T-helper 17 cell (primary cell): ENCODE data around the gene APLF. TPM values are rescaled to one million over a fixed set of nuclear protein-coding genes. Genes with fewer than 3 reads are reported as not detected.
A peak's percentile ranks its signal among the peaks of the same experiment; 100 is the strongest.
"Not testable (repeated sequence)": the region's sequence is repeated elsewhere in the genome, so short reads cannot be mapped to it uniquely, and the experiment has no call there.

Experiments
- ATAC-seq: fragments of 150-1000 bp; cut with Tn5 transposase; 2 replicates; pipeline ENCODE4 v1.10.0; 2021; ENCODE audit warnings: mild to moderate bottlenecking, moderate library complexity
- DNase-seq, 3 donors: peaks; one replicate each; pipeline versions ENCODE4 v3.0.0 to v3.0.0-alpha.2; 2020 to 2021
- H3K9me3 ChIP-seq: one replicate; pipeline ENCODE4 v1.7.0; 2013; ENCODE audit warnings: low read length, mild to moderate bottlenecking; ENCODE audit not compliant: control insufficient read depth, poor library complexity, severe bottlenecking
- H3K27ac Mint-ChIP-seq: one replicate; pipeline ENCODE4 v1.8.0; 2022; ENCODE audit warnings: mild to moderate bottlenecking, moderate library complexity, mixed read lengths
- H3K27me3 Mint-ChIP-seq: one replicate; pipeline ENCODE4 v1.8.0; 2022; ENCODE audit warnings: mixed read lengths
- H3K36me3 Mint-ChIP-seq: one replicate; pipeline ENCODE4 v1.8.0; 2022; ENCODE audit warnings: low read depth, mixed read lengths
- H3K4me1 Mint-ChIP-seq: one replicate; pipeline ENCODE4 v1.8.0; 2022; ENCODE audit warnings: mild to moderate bottlenecking, mixed read lengths
- H3K4me3 Mint-ChIP-seq: one replicate; pipeline ENCODE4 v1.8.0; 2022; ENCODE audit warnings: mild to moderate bottlenecking, moderate library complexity, mixed read lengths
- total RNA-seq, 4 donors: library from RNA in 2 of 4; stranded (reverse) in 2 of 4; gene quantifications; one replicate each; pipeline ENCODE4 v1.2.3 and lab custom pipeline; 2022 to 2026

The APLF gene
- total RNA-seq, 2 donors from 2014 or later: 5.3 to 6.4 TPM

GRCh38 chr2:68595493-68595785 lies 128.1 kb downstream of the APLF start:
- H3K4me1 Mint-ChIP-seq, H3K9me3 ChIP-seq, ATAC-seq, DNase-seq, H3K27me3 Mint-ChIP-seq, H3K36me3 Mint-ChIP-seq: not testable (repeated sequence)
- H3K4me3 Mint-ChIP-seq: peak overlapping the region; percentile 63
- peak overlapping the region; percentile 49 for H3K27ac Mint-ChIP-seq

- not testable (repeated sequence) for DNase-seq, H3K27ac Mint-ChIP-seq, H3K4me3 Mint-ChIP-seq, H3K4me1 Mint-ChIP-seq, ATAC-seq, H3K9me3 ChIP-seq, H3K36me3 Mint-ChIP-seq, H3K27me3 Mint-ChIP-seq
Observed at GRCh38 chr2:68600495-68600894, 133.1 kb downstream of the APLF start.

GRCh38 chr2:68603059-68603458 lies 135.7 kb downstream of the APLF start:
- H3K9me3 ChIP-seq: no peaks in the 10 kb centered on the region
- Mint-ChIP-seq H3K27ac (no peak overlapping the region), H3K27me3 (no peaks in the 10 kb centered on the region), H3K36me3 (no peaks in the 10 kb centered on the region), H3K4me3 (no peak overlapping the region), H3K4me1 (peaks cover 3% of the 10 kb centered on the region)
- DNase-seq (no peak), ATAC-seq (no peak)

- no peak overlapping the region for H3K4me3 Mint-ChIP-seq
- DNase-seq (no peak), ATAC-seq (no peak)
- H3K36me3 Mint-ChIP-seq: no peaks in the 10 kb centered on the region
- H3K27ac Mint-ChIP-seq: no peak overlapping the region
- no peaks in the 10 kb centered on the region for H3K9me3 ChIP-seq
- no peaks in the 10 kb centered on the region for H3K27me3 Mint-ChIP-seq
- peaks cover 3% of the 10 kb centered on the region for H3K4me1 Mint-ChIP-seq
Observed at GRCh38 chr2:68604077-68604476, 136.7 kb downstream of the APLF start.

- H3K9me3 ChIP-seq: no peaks in the 10 kb centered on the region
- H3K27me3 Mint-ChIP-seq: no peaks in the 10 kb centered on the region
- no peak overlapping the region for H3K27ac Mint-ChIP-seq
- DNase-seq (no peak), ATAC-seq (no peak)
- H3K36me3 Mint-ChIP-seq: no peaks in the 10 kb centered on the region
- peaks cover 3% of the 10 kb centered on the region for H3K4me1 Mint-ChIP-seq
- H3K4me3 Mint-ChIP-seq: no peak overlapping the region
Observed at GRCh38 chr2:68605939-68606338, 138.6 kb downstream of the APLF start.

- DNase-seq (no peak), ATAC-seq (no peak)
- Mint-ChIP-seq H3K36me3 (no peaks in the 10 kb centered on the region), H3K27me3 (no peaks in the 10 kb centered on the region), H3K4me1 (peaks cover 3% of the 10 kb centered on the region), H3K27ac (no peak overlapping the region), H3K4me3 (no peak overlapping the region)
- no peaks in the 10 kb centered on the region for H3K9me3 ChIP-seq
Observed at GRCh38 chr2:68606759-68607158, 139.4 kb downstream of the APLF start.

- ATAC-seq (no peak), DNase-seq (no peak)
- H3K4me3 Mint-ChIP-seq: no peak overlapping the region
- H3K9me3 ChIP-seq: no peaks in the 10 kb centered on the region
- H3K27ac Mint-ChIP-seq: no peak overlapping the region
- H3K4me1 Mint-ChIP-seq: peaks cover 3% of the 10 kb centered on the region
- H3K36me3 Mint-ChIP-seq: peaks cover 2% of the 10 kb centered on the region
- H3K27me3 Mint-ChIP-seq: no peaks in the 10 kb centered on the region
Observed at GRCh38 chr2:68607837-68608236, 140.5 kb downstream of the APLF start.

- no peak overlapping the region for H3K4me3 Mint-ChIP-seq
Observed at GRCh38 chr2:68612765-68613519, 145.6 kb downstream of the APLF start.

GRCh38 chr2:68620772-68621171 lies 153.4 kb downstream of the APLF start:
- Mint-ChIP-seq H3K4me1 (peaks cover 2% of the 10 kb centered on the region), H3K27me3 (no peaks in the 10 kb centered on the region), H3K36me3 (peaks cover 2% of the 10 kb centered on the region), H3K27ac (no peak overlapping the region), H3K4me3 (no peak overlapping the region)
- H3K9me3 ChIP-seq: no peaks in the 10 kb centered on the region
- DNase-seq (no peak), ATAC-seq (no peak)

More at GRCh38 chr2:68612765-68613519, 145.6 kb downstream of the APLF start:
- Mint-ChIP-seq H3K27me3 (no peaks in the 10 kb centered on the region), H3K4me1 (no peaks in the 10 kb centered on the region), H3K36me3 (peaks cover 2% of the 10 kb centered on the region), H3K27ac (no peak overlapping the region)
- ATAC-seq (no peak), DNase-seq (no peak)
- no peaks in the 10 kb centered on the region for H3K9me3 ChIP-seq

- Mint-ChIP-seq H3K27me3 (no peaks in the 10 kb centered on the region), H3K4me1 (peaks cover 2% of the 10 kb centered on the region), H3K36me3 (peaks cover 2% of the 10 kb centered on the region), H3K4me3 (no peak overlapping the region), H3K27ac (no peak overlapping the region)
- no peaks in the 10 kb centered on the region for H3K9me3 ChIP-seq
- ATAC-seq (no peak), DNase-seq (no peak)
Observed at GRCh38 chr2:68623820-68624219, 156.4 kb downstream of the APLF start.

GRCh38 chr2:68627615-68628014 lies 160.2 kb downstream of the APLF start:
- no peak for DNase-seq
- ATAC-seq: no peak
- H3K9me3 ChIP-seq: no peaks in the 10 kb centered on the region
- Mint-ChIP-seq H3K4me3 (no peak overlapping the region), H3K27me3 (no peaks in the 10 kb centered on the region), H3K27ac (no peak overlapping the region), H3K4me1 (no peaks in the 10 kb centered on the region), H3K36me3 (peaks cover 2% of the 10 kb centered on the region)

Other genes with a start within 250 kb of the APLF start
- 10 to 100 TPM; 60.3 to 83.9 TPM for gene PPP3R1, start 215.1 kb upstream of the APLF start, total RNA-seq
- gene CNRIP1, start 147.6 kb upstream of the APLF start, total RNA-seq: under 1 TPM in 1 of 2 donors, not detected in 1; 0.17 TPM
- gene PLEK, start 102.3 kb upstream of the APLF start, total RNA-seq: 10 to 100 TPM; 18.0 to 34.8 TPM
- gene FBXO48, start 291 bp upstream of the APLF start, total RNA-seq: 1 to 10 TPM; 1.5 to 1.7 TPM
- not detected for gene PROKR1, start 176.0 kb downstream of the APLF start, total RNA-seq